ENCODE data around the gene NADK2.

DNA sequence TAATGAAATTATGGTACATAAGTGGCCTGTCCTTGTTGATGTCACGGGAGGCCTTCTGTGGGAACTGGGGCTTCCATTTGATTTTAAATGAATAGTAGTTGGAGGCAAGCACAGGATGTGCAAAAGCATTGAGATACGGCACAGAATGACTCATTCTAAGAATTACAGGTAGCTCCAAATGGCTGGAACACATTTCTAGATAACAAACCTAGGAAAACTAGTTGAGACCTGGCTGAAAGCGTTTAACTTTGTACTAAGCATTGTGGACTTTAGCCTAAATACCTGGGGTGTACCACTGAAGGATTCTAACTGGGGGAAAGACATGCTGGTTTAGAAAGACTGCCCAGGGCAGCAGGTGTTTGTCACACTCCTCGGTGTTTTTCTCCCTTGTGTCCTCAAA, 80.4 kb downstream of the NADK2 start:
- TF ChIP-seq, protein P1, sequence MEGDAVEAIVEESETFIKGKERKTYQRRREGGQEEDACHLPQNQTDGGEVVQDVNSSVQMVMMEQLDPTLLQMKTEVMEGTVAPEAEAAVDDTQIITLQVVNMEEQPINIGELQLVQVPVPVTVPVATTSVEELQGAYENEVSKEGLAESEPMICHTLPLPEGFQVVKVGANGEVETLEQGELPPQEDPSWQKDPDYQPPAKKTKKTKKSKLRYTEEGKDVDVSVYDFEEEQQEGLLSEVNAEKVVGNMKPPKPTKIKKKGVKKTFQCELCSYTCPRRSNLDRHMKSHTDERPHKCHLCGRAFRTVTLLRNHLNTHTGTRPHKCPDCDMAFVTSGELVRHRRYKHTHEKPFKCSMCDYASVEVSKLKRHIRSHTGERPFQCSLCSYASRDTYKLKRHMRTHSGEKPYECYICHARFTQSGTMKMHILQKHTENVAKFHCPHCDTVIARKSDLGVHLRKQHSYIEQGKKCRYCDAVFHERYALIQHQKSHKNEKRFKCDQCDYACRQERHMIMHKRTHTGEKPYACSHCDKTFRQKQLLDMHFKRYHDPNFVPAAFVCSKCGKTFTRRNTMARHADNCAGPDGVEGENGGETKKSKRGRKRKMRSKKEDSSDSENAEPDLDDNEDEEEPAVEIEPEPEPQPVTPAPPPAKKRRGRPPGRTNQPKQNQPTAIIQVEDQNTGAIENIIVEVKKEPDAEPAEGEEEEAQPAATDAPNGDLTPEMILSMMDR (conservative IDR thresholded peaks at IDR 0.05; ENCODE audit: low read length): no peak
- no peak for TF ChIP-seq EZH2phosphoT487 (IDR thresholded peaks at IDR 0.05; ENCODE audit: borderline replicate concordance, low read depth, low read length)
